ENCODE results near the gene SLC39A9. TPM values are rescaled to one million over a fixed set of nuclear protein-coding genes. Genes with fewer than 3 reads are reported as not detected.

SLC39A9 gene
- total RNA-seq, 2 donors from 2014 or later = 59.5 to 62.2 TPM

GRCh38 chr14:69479696-69480095 is 81.2 kb downstream of the SLC39A9 start:
- H3K36me3 Mint-ChIP-seq = no peaks in the 10 kb centered on the region
- H3K4me1 Mint-ChIP-seq (ENCODE audit: low read depth in 2 of 2) = no peaks in the 10 kb centered on the region
- no peak for ATAC-seq
- no peak overlapping the region for H3K4me3 Mint-ChIP-seq
- DNase-seq (ENCODE audit: low spot score) = no peak
- H3K27ac Mint-ChIP-seq = no peak overlapping the region
- no peaks in the 10 kb centered on the region for H3K9me3 Mint-ChIP-seq
- peaks cover 12 to 21% of the 10 kb centered on the region in 2 donors for H3K27me3 Mint-ChIP-seq

- Mint-ChIP-seq H3K27me3 (peaks cover 12 to 21% of the 10 kb centered on the region in 2 donors), H3K4me1 (ENCODE audit: low read depth in 2 of 2) (no peaks in the 10 kb centered on the region), H3K9me3 (no peaks in the 10 kb centered on the region), H3K27ac (no peak overlapping the region), H3K36me3 (no peaks in the 10 kb centered on the region), H3K4me3 (no peak overlapping the region)
- DNase-seq (ENCODE audit: low spot score) (no peak), ATAC-seq (no peak)
These were observed 81.6 kb downstream of the SLC39A9 start for GRCh38 chr14:69480136-69480535.

- Mint-ChIP-seq H3K27me3 (peaks cover 21 to 22% of the 10 kb centered on the region in 2 donors), H3K36me3 (no peaks in the 10 kb centered on the region), H3K4me3 (no peak overlapping the region), H3K9me3 (no peaks in the 10 kb centered on the region), H3K4me1 (ENCODE audit: low read depth in 2 of 2) (no peaks in the 10 kb centered on the region), H3K27ac (no peak overlapping the region)
- ATAC-seq = no peak
- DNase-seq (ENCODE audit: low spot score) = no peak
These were observed 83.5 kb downstream of the SLC39A9 start for GRCh38 chr14:69481815-69482568.

DNA sequence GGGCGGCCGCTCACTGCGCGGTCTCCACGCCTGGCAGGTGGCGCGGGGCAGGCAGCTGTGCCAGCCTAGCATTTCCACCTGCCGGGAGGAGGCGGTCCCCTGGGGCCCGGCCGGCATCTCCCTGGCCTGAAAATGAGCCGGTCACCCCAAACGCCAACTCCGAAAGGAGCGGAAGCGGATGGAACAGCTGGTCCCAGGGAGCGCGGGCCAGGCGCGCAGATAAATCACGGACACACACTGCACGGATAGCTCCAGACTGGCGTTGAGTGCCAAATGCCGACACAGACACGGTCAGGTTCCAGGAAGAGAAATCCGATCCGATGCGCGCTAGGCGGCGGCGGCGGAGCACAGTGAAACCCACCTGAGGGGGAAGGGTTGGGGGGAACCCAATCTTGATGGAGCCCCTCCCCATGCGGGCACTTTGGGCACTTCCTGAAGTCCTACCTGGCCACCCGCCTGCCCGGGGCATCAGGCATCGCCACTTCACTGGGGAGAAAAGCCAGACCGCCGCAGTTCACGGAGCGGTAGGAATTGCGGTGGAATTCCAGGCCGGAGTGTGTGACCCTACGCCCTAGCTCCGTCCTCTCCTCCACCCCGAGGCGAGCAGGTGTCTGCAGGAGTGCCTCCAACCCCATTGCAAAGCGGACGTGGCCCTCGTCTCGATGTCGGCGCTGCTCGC is 85.4 kb downstream of the SLC39A9 start:
- Mint-ChIP-seq H3K9me3 (no peaks in the 10 kb centered on the region), H3K4me1 (ENCODE audit: low read depth in 2 of 2) (no peaks in the 10 kb centered on the region), H3K4me3 (no peak overlapping the region), H3K27me3 (peaks cover 21 to 29% of the 10 kb centered on the region in 2 donors), H3K36me3 (no peaks in the 10 kb centered on the region), H3K27ac (no peak overlapping the region)
- ATAC-seq = no peak
- DNase-seq (ENCODE audit: low spot score) = no peak

- ATAC-seq = no peak
These were observed 86.2 kb downstream of the SLC39A9 start, which contains the start of gene PLEKHD1 for GRCh38 chr14:69484444-69485314. PLEKHD1 (plus strand) TSS chr14:69484728; CDS start chr14:69484966, 238 bp downstream.

DNA sequence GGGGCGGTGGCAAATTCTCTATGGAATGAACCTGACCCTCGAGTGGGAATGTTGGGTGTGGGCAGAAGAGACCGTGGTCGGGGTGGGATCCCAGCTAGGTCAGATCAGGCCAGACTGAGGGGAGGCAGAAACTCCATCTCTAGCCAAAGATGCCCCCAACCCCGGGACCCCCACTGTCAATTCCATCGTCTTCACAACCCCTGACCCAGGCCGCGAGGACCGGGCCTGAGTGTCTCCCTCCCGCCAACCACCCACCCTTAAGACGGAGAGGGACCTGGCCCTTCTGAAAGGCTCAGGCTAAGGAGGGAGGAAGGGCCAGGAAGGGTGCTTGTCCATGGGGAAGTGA is 86.8 kb downstream of the SLC39A9 start:
- H3K27ac Mint-ChIP-seq = no peak overlapping the region
- H3K4me3 Mint-ChIP-seq = no peak overlapping the region
- DNase-seq (ENCODE audit: low spot score) (no peak), ATAC-seq (no peak)
- no peaks in the 10 kb centered on the region for H3K36me3 Mint-ChIP-seq
- no peaks in the 10 kb centered on the region for H3K4me1 Mint-ChIP-seq (ENCODE audit: low read depth in 2 of 2)
- peaks cover 16 to 26% of the 10 kb centered on the region in 2 donors for H3K27me3 Mint-ChIP-seq
- no peaks in the 10 kb centered on the region for H3K9me3 Mint-ChIP-seq

More at GRCh38 chr14:69484444-69485314, 86.2 kb downstream of the SLC39A9 start, which contains the start of gene PLEKHD1:
- no peaks in the 10 kb centered on the region for H3K4me1 Mint-ChIP-seq (ENCODE audit: low read depth in 2 of 2)
- H3K27ac Mint-ChIP-seq = no peak within 1 kb of the TSS
- H3K4me3 Mint-ChIP-seq = no peak within 1 kb of the TSS
- H3K9me3 Mint-ChIP-seq = no peaks in the 10 kb centered on the region
- H3K27me3 Mint-ChIP-seq = peaks cover 19 to 29% of the 10 kb centered on the region in 2 donors
- H3K36me3 Mint-ChIP-seq = no peaks in the 10 kb centered on the region
- DNase-seq (ENCODE audit: low spot score) = no peak

DNA sequence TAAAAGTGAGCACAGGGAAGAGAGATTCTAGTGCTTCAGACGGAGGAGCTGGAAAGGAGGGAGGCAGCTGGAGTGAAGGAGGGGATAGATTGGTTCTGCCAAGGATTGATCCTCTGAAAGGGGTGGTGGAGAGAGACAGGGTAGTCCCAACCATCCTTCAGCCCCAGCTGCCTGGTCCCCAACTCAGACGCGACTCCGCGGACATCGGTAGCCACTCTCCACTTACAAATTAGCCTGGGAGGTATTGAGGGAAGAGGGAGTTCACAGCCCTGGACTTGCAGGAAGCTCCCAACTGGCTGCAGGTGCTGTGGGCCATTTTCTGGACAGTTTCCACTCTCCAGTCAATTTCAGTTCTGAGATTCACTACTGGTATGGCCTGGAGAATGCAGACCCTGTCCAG is 87.2 kb downstream of the SLC39A9 start:
- Mint-ChIP-seq H3K4me3 (no peak overlapping the region), H3K27ac (no peak overlapping the region), H3K36me3 (no peaks in the 10 kb centered on the region), H3K9me3 (no peaks in the 10 kb centered on the region), H3K27me3 (peaks cover 16 to 26% of the 10 kb centered on the region in 2 donors), H3K4me1 (ENCODE audit: low read depth in 2 of 2) (no peaks in the 10 kb centered on the region)
- no peak for ATAC-seq
- no peak for DNase-seq (ENCODE audit: low spot score)

DNA sequence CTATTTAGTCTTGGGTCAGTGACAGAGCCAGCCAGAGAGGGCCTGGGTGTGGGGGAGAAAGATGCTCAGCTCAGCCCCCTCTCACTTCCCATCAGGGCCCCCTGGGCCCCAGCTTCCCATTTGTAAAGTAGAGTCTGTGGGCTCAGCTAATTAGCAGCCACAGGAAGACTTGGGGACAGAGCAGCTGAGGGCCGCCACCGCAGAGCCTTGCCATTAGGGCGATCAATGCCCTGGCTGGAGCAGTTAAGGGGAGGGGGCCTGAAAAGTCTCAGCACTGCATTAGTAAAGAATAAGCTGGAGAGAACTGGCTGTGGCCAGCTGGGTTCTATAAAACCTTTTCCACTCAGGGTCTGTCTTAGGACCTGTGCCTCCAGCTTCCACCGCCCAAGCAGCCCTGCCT is 88.7 kb downstream of the SLC39A9 start:
- ATAC-seq = no peak
- no peak for DNase-seq (ENCODE audit: low spot score)
- Mint-ChIP-seq H3K4me3 (no peak overlapping the region), H3K9me3 (no peaks in the 10 kb centered on the region), H3K27ac (no peak overlapping the region), H3K36me3 (no peaks in the 10 kb centered on the region), H3K27me3 (peaks cover 19 to 30% of the 10 kb centered on the region in 2 donors), H3K4me1 (ENCODE audit: low read depth in 2 of 2) (no peaks in the 10 kb centered on the region)

DNA sequence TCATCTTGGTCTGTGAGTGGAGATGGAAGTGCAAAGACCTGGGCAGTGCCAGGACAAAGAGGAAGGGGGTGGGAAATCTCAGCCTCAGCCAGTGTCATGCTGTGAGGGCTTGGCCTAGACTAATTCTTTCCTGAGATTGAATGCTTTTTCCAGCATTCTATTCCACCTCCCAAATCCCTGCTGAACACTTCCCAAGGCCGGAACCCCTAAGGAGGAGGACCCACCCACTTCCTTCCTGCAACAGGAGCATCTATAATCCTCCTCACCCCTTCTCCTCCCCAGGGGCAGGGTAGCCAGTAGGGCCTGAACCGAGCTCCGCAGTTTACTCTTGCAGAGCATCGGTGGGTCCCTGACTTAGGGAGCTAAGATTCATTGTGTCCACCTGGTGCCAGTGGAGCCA is 89.3 kb downstream of the SLC39A9 start:
- no peak for DNase-seq (ENCODE audit: low spot score)
- Mint-ChIP-seq H3K27ac (no peak overlapping the region), H3K4me3 (no peak overlapping the region), H3K27me3 (peaks cover 16 to 29% of the 10 kb centered on the region in 2 donors), H3K9me3 (no peaks in the 10 kb centered on the region), H3K36me3 (no peaks in the 10 kb centered on the region), H3K4me1 (ENCODE audit: low read depth in 2 of 2) (no peaks in the 10 kb centered on the region)
- ATAC-seq = no peak

- Mint-ChIP-seq H3K27me3 (peaks cover 7 to 26% of the 10 kb centered on the region in 2 donors), H3K36me3 (no peaks in the 10 kb centered on the region), H3K4me1 (ENCODE audit: low read depth in 2 of 2) (no peaks in the 10 kb centered on the region), H3K4me3 (no peak overlapping the region), H3K9me3 (no peaks in the 10 kb centered on the region), H3K27ac (no peak overlapping the region)
- ATAC-seq = no peak
- no peak for DNase-seq (ENCODE audit: low spot score)
These were observed 91.0 kb downstream of the SLC39A9 start for GRCh38 chr14:69489495-69489894.

- Mint-ChIP-seq H3K36me3 (no peaks in the 10 kb centered on the region), H3K27me3 (peaks cover 7 to 26% of the 10 kb centered on the region in 2 donors), H3K9me3 (no peaks in the 10 kb centered on the region), H3K27ac (no peak overlapping the region), H3K4me3 (no peak overlapping the region), H3K4me1 (ENCODE audit: low read depth in 2 of 2) (no peaks in the 10 kb centered on the region)
- DNase-seq (ENCODE audit: low spot score) (no peak), ATAC-seq (no peak)
These were observed 91.9 kb downstream of the SLC39A9 start for GRCh38 chr14:69490219-69490918.

DNA sequence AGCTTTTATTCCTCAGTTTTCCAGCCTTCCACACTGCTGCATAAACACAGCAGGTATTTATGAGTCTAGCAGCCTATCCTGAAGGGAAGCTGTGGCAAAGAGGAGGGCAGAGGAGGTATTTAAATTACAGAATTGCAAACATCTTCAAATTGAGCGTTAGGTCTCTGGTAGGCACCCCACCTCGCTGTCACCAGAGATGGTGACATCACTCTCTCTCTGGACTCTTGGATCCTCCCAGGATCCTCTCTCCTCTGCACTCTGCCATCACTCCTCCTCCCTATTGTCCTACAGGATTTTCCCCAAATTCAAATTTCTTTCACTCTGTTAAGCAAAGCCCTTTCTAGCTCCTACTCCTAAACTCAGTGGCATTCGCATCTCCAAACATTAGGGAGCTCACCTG is 92.7 kb downstream of the SLC39A9 start:
- DNase-seq (ENCODE audit: low spot score) = no peak
- no peak overlapping the region for H3K27ac Mint-ChIP-seq
- ATAC-seq = no peak
- H3K27me3 Mint-ChIP-seq = peaks cover 7 to 20% of the 10 kb centered on the region in 2 donors
- no peak overlapping the region for H3K4me3 Mint-ChIP-seq
- H3K9me3 Mint-ChIP-seq = no peaks in the 10 kb centered on the region
- no peaks in the 10 kb centered on the region for H3K4me1 Mint-ChIP-seq (ENCODE audit: low read depth in 2 of 2)
- H3K36me3 Mint-ChIP-seq = no peaks in the 10 kb centered on the region

- no peaks in the 10 kb centered on the region for H3K9me3 Mint-ChIP-seq
These were observed 94.5 kb downstream of the SLC39A9 start for GRCh38 chr14:69493038-69493437.

More at GRCh38 chr14:69493038-69493437, 94.5 kb downstream of the SLC39A9 start:
- no peak overlapping the region for H3K4me3 Mint-ChIP-seq
- H3K27ac Mint-ChIP-seq = no peak overlapping the region
- no peaks in the 10 kb centered on the region for H3K4me1 Mint-ChIP-seq (ENCODE audit: low read depth in 2 of 2)
- no peak for ATAC-seq
- DNase-seq (ENCODE audit: low spot score) = no peak
- H3K27me3 Mint-ChIP-seq = peaks cover 7 to 9% of the 10 kb centered on the region in 2 donors
- H3K36me3 Mint-ChIP-seq = no peaks in the 10 kb centered on the region

All from natural killer cell treated with Interleukin-12 subunit alpha and Interleukin-12 subunit beta and Interleukin-15 and Interleukin-18, amount 100 ng/mL, for 72 hours (primary cell).